Measurements from ENCODE around the gene RTP2.

The RTP2 gene

DNA sequence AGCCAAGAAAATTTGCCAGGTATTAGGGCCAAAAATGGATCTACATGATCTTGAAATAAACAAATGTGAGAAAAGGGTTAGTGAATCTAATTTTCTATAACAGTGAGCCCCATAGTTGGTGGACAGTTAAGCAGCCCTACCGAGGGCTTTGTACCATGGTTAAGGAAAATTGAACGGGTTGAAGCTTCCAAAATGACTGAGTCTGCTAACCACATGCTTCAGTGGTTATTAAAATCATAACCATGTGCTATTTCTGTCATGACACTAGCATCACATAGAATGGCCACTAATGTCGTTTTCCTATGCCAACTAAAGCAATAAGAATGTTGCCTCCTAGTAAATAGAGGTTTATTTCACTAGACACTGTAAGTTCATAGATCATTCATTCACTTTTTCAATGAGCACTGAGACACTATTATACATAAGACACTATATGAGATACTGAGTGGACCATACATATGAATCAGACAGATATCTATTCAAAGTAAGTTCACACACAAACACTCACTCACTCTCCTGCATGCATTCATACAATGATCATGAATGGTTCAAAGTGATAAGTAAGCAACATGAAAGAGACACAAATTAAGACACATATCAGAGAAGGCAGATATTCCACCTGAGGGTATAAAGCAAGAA, 36.5 kb downstream of the RTP2 start:
- DNase-seq: no peak

DNA sequence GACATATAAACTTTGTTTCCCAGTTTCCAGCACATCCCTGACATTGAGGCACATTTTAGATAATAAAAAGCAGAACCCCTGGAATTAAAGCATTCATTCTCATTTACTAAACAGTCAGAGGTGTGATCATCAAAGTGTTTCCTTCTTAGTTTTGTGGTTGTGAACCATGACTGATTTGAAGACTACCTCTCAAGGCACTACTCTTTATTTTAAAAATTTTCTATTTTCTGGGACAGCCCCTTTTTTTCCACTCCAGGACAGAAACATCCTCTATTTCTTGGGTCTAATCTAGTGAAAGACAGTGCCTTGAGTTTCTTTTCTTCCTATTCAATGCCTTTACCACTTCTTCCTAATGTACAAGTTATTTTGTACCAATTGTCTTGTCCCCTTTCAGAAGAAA, 37.3 kb downstream of the RTP2 start:
- no peak for DNase-seq

DNA sequence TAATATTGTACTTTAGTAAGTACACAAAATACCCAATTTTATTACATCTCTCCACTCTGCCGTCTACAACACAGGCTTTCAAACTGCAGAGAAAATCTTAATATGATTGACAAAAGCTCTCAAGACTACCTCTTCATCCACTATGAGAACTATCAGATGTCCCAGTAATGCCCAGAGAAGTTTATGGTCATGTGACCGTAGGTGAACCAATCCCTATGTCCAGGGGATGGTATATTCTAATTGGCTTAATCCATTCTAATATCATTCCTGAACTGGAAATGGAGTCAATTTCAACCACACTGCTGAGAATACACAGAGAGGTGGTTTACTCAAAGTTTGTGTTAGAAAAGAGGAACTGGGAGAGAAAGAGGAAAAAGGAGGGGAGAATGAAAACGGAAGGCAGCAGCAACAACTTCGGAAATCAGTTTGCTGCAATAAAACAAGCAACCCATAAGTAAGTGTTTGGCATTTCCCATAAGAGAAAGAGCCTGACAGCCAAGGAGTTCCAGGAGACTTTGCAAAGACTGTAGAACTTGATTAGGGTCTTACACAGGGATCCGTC, 39.4 kb downstream of the RTP2 start:
- peak; percentile 1 to 33 for DNase-seq

DNA sequence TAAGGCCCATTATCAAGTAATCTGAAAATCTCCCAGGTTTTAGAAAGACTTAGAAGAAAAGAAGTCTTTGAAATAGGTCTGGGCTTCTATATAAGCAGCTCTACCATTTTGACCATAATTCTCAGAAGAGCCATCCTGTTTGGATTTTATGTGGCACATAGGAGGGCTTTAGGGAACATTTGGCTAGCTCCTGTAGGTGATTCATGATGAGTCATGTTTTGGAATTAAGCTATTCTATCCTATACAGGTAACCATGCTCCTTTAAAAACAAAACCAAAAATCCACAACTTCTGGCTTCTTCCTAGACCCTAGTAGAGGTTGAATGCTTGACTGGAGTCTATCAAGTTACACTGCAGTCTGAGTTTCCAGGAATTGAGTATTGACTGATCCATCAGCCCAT, 41.1 kb downstream of the RTP2 start:
- no peak for DNase-seq

DNA sequence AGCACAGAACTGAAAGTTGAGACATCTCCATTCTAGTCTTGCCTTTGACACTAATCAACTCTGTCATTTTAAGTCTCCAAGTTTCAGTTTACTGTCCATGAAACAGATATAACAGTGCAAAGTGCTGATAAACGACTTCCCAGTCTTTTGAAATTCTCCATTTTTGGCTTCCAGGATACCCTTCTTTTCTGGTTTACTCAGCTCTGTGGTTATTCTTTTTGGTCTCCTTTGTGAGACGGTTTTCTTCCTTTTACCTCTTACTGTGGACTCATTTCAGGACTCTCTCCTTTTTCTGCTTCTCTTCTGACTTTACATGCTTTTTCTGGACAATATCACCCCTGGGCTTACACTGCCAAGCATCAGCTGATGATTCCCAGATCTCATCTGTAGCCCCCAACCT, 51.1 kb downstream of the RTP2 start:
- no peak for DNase-seq

Measured in inflammatory macrophage treated with lipopolysaccharide for 1 hour (primary cell).